Stimulated activated CD4-positive, alpha-beta T cell treated with anti-CD3 and anti-CD28 coated beads, Interleukin-12 subunit alpha, Interleukin-12 subunit beta, amount 100 ng/mL, for 48 hours (primary cell): ENCODE data around the gene ZCCHC14.
"Not testable (repeated sequence)": the region's sequence is repeated elsewhere in the genome, so short reads cannot be mapped to it uniquely, and the experiment has no call there.

ENCODE experiments used
- DNase-seq, 3 donors: peaks; one replicate each; pipeline ENCODE4 v3.0.0-alpha.2; 2020; ENCODE audit warnings: low read depth in 2 of 3, low spot score in 1 of 3

Gene ZCCHC14

GRCh38 chr16:87525352-87525751 lies 32.5 kb upstream of the ZCCHC14 start:
- DNase-seq: no peak

- no peak for DNase-seq
Observed at GRCh38 chr16:87524407-87524806, 31.6 kb upstream of the ZCCHC14 start.

DNA sequence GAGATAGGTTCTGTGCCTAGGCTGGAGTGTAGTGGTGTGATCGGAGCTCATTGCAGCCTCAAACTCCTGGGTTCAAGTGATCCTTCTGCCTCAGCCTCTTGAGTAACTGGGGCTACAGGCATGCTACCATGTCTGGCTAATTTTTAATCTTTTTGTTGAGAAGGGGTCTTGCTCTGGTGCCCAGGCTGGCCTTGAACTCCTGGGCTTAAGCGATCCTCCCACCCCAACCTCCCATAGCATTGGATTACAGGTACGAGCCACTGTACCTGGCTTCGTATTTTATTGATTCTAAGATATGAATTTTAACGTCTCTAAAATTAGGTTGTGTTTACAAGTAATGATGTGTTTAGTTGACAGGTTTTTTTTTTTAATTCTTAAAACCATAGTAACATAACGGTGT lies 30.8 kb upstream of the ZCCHC14 start:
- DNase-seq: not testable (repeated sequence)

- not testable (repeated sequence) for DNase-seq
Observed at GRCh38 chr16:87521764-87522163, 28.9 kb upstream of the ZCCHC14 start.

DNA sequence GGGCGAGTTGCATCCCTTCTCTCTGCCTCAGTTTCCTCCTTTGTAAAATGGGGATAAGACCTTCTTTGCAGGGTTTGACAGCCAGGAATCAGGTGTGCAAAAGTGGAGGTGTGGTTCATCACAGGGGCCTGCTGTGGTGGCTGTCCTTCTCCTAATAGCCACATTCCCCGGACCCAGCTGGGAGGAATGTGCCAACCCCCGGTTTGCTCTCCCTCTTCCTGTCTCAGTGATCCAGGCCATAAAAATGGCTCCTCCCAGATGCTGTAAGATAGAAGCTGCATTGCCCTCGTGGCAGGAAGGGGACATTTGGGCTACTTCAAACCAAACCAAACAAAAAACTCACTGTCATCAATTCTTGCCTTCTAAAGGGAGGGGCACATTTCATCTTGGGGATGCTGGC lies 26.3 kb upstream of the ZCCHC14 start:
- not testable (repeated sequence) for DNase-seq

GRCh38 chr16:87518430-87519051 lies 25.7 kb upstream of the ZCCHC14 start:
- not testable (repeated sequence) for DNase-seq

GRCh38 chr16:87517610-87518429 lies 25.0 kb upstream of the ZCCHC14 start:
- not testable (repeated sequence) for DNase-seq

DNA sequence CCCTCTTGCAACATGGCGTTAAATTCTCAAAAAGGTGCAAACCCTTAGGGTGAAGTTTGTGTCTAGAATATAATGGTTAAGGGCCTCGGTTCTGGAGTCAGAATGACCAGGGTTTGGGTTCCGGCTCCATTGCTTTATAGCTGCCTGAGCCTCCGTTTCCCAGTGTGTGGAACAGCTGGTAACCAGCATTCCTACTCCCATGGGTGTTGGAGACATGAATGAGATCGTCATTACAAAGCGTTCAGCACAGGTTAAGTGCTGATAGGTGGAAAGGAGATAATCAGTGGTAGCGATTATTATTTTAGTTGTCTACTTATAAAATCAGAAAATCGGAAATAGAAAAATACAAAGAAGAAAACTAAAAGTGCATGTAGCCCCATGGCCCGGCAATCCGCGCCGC lies 23.5 kb upstream of the ZCCHC14 start:
- DNase-seq: no peak

DNA sequence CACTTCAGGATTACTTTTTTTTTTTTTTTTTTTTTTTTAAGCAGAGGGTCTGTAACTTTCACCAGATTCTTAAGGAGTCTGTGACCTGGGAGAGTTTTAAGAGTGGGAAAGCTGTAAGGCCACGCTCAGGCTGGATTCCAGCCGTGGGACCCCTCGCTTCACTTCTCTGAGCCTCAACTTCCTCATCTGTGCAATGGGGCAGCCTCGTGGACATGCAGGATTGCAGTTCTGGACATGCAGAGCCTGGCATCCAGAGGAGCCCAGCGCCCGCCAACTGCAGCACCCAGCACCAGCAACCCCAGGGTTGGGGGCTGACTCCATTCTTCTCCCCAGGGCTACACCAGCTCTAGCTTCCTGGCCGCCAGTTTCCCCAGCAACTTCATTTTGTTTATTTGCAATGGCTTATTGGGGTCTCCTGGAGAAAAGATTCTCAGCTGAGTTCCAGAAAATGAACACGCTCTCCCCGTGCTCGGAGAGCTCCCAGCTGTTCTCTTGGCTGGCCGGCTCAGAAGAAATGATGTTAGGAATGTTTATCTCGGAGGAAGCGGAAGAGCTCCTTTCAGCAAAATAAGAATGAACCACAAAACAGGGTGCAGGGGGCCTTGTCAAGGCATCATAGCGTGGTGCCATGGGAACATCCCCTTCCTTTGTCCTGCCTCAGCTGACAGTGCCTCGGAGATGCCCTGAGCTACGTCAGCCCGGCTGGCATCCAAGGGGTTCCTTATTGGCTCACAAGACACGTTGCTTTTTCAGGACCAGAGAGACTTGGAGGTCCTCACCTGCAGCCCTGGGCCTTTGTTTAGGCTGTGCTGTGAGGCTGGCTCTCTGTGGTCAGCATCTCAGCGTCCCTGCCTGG lies 22.9 kb upstream of the ZCCHC14 start:
- no peak for DNase-seq

DNA sequence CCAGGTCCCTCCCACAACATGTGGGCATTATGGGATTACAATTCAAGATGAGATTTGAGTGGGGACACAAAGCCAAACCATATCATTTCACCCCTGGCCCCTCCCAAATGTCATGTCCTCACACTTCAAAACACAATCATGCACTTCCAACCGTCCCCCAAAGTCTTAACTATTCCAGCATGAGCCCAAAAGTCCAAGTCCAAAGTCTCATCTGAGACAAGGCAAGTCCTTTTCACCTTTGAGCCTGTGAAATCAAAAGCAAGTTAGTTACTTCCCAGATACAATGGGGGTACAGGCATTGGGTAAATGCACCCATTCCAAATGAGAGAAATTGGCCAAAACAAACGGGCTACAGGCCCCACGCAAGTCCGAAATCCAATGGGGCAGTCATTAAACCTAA lies 17.0 kb upstream of the ZCCHC14 start:
- DNase-seq: not testable (repeated sequence)

GRCh38 chr16:87507351-87508069 lies 14.7 kb upstream of the ZCCHC14 start:
- no peak for DNase-seq

DNA sequence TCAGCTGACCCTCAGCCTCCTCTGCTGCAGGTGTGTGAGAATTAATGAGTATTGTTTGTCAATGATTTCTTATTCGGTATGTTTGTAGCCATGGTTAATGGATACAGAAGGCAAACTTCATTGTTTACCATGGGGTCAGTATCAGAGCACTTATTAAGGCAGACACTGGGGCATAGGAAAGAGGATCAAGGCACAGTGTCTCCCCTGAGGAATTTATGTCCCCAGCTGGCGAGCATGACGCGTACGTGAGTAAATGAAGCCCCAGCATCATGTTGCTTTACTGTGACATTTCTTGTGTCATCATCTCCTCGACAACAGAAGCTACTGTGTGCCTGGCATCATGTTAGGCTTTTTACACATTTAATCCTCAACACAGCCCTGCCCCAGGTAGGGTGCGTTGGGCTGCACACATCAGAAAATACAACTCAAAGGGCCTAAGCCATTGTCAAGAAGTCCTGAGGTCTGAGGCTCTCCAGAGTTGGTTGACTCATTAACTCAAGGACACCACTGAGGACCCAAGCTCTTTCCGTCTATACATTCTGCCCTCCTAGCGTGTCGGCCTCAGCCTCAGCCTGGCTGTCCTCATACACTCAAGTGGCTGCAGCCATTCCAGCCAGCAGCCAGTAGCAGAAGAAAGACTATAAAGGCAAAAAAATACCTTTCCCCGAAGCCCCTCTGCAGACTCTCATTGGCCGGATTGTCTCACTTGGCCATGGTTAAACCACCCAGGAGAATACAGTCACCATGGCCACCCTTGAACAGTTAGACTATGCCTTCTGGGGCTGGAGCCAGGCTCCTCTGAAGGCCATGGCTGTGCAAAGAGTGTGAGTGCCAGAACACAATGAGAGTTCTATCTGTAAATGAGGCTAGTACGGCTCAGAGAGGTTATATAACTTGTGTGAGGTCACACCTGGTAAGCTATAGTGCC lies 13.9 kb upstream of the ZCCHC14 start:
- DNase-seq: no peak

DNA sequence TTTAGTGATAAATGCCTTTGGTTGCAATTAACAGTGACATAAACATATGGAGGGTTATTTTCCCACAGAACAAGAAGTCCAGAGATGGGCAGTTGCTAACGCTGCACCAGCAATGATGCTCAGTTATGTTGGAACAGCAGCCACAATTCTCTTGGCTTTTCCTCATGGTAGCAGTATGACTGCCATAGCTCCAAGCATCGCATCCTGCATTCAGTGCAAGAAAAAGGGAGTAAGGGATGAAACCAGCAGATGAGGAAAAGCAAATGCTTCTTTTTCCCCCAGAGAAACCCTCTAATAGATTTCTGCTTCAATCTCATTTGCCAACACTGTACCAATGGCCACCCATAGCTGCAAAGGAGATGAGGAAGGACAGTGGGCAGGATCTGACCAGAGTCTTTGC lies 13.0 kb upstream of the ZCCHC14 start:
- no peak for DNase-seq

- not testable (repeated sequence) for DNase-seq
Observed at GRCh38 chr16:87503232-87503937, 10.6 kb upstream of the ZCCHC14 start.

DNA sequence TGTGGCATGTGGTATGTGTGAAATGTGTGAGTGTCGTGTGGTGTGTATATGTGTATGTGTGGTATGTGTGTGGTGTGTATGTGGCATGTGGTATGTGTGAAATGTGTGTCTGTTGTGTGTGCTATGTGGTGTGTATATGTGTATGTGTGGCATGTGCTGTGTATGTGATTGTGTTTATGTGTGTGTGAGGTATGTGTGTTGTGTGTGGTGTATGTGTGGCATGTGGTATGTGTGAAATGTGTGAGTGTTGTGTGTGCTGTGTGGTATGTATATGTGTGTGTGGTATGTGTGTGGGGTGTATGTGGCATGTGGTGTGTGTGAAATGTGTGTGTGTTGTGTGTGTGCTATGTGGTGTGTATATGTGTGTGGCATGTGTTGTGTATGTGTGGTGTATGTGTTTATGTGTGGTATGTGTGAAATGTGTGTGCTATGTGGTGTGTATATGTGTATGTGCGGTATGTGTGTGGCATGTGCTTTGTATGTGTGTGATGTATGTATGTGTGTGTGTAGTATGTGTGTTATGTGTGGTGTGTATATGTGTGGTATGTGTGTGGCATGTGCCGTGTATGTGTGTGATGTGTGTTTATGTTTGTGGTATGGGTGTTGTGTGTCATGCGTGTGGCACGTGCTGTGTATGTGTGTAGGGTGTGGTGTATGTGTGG lies 9.6 kb upstream of the ZCCHC14 start:
- no peak for DNase-seq

DNA sequence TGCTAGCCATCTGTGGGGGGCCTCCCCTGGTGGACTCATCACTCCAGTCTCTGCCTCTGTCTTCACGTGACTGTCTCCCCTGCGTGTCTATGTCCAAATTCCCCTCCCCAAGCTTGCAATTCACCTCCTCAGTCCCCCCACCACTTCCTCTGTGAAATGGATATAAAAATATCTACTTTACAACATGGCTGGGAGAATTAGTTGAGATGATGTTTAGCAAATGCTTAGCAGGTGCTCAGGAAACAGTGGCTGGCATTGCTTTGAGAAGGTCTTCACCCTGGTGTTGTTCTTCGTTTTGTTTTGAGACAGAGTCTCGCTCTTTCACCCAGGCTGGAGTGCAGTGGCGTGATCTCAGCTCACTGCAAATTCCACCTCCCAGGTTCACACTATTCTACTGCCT lies 8.3 kb upstream of the ZCCHC14 start:
- no peak for DNase-seq

DNA sequence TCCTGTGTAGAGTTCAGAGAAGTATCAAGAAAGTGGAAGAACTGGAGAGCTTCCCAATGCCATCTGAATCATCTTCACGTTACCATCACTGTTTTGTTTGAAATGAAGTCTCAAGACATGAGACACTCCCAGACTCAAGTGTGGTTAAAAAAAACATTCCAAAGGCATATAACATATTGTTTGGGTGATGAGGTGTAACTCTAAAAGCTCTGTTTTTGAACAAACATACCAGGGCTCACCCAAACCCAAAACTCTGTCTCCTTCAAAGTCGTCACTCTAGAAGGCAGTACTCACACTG lies 6.3 kb upstream of the ZCCHC14 start:
- no peak for DNase-seq

GRCh38 chr16:87498324-87499188 lies 5.7 kb upstream of the ZCCHC14 start:
- DNase-seq: no peak
